ENCODE measurements around the gene OR14K1.
"Not testable (repeated sequence)": the region's sequence is repeated elsewhere in the genome, so short reads cannot be mapped to it uniquely, and the experiment has no call there.

DNA sequence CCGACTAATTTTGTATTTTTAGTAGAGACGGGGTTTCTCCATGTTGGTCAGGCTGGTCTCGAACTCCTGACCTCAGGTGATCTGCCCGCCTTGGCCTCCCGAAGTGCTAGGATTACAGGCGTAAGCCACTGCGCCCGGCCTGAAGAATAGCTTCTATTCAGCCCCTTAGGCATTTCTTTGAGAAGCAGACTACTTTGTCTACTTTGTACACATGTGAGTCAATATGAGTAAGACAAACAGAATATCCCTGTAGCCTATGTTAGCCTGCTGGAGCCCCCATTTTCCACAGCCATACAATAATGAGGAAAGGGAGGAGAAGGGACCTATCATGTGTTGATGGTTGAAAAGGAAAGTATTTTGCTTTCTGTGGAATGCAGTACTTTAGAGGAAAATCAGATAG lies 27.7 kb upstream of the OR14K1 start:
- not testable (repeated sequence) for TF ChIP-seq POLR2A (IDR thresholded peaks at IDR 0.05; ENCODE audit: low read depth, low read length); POLR2AphosphoS5 (IDR thresholded peaks at IDR 0.05; ENCODE audit: low read depth, low read length); TAF1 (IDR thresholded peaks at IDR 0.05; ENCODE audit: borderline replicate concordance, low read depth, low read length)

All from GM12892 (cell line).